Osteocyte (in vitro differentiated cells): ENCODE results near the gene KRT35. TPM values are rescaled to one million over a fixed set of nuclear protein-coding genes. Genes with fewer than 3 reads are reported as not detected.

Experiments used
- DNase-seq: peaks from one replicate; pipeline ENCODE4 v3.0.0; 2021; ENCODE audit warnings: mixed read lengths; ENCODE audit not compliant: unreplicated experiment; ENCODE audit errors: extremely low spot score
- H3K27ac Mint-ChIP-seq: one replicate; pipeline ENCODE4 v1.8.0; 2021; ENCODE audit warnings: mild to moderate bottlenecking, mixed read lengths; ENCODE audit not compliant: unreplicated experiment
- H3K27me3 Mint-ChIP-seq: one replicate; pipeline ENCODE4 v1.8.0; 2021; ENCODE audit warnings: mixed read lengths; ENCODE audit not compliant: unreplicated experiment
- H3K36me3 Mint-ChIP-seq: one replicate; pipeline ENCODE4 v1.8.0; 2021; ENCODE audit warnings: mixed read lengths; ENCODE audit not compliant: unreplicated experiment
- H3K4me1 Mint-ChIP-seq: one replicate; pipeline ENCODE4 v1.8.0; 2021; ENCODE audit warnings: mixed read lengths; ENCODE audit not compliant: unreplicated experiment
- H3K4me3 Mint-ChIP-seq: one replicate; pipeline ENCODE4 v1.8.0; 2021; ENCODE audit warnings: mild to moderate bottlenecking, moderate library complexity, mixed read lengths; ENCODE audit not compliant: unreplicated experiment
- H3K9me3 Mint-ChIP-seq: one replicate; pipeline ENCODE4 v1.8.0; 2021; ENCODE audit warnings: mixed read lengths; ENCODE audit not compliant: unreplicated experiment
- total RNA-seq: library from RNA; stranded (reverse); gene quantifications from 2 replicates; pipeline ENCODE4 v1.2.1, GENCODE V29; 2021
- TF ChIP-seq, protein P1 (sequence below): fragments of 200-600 bp; sonication (generic); IDR thresholded peaks from 2 replicates; pipeline ENCODE4 v1.5.0; 2021; ENCODE audit warnings: antibody characterized with exemption, mild to moderate bottlenecking, moderate library complexity

KRT35 gene
- total RNA-seq, 1 donor from 2014 or later, result not detected

- TF ChIP-seq, protein P1, sequence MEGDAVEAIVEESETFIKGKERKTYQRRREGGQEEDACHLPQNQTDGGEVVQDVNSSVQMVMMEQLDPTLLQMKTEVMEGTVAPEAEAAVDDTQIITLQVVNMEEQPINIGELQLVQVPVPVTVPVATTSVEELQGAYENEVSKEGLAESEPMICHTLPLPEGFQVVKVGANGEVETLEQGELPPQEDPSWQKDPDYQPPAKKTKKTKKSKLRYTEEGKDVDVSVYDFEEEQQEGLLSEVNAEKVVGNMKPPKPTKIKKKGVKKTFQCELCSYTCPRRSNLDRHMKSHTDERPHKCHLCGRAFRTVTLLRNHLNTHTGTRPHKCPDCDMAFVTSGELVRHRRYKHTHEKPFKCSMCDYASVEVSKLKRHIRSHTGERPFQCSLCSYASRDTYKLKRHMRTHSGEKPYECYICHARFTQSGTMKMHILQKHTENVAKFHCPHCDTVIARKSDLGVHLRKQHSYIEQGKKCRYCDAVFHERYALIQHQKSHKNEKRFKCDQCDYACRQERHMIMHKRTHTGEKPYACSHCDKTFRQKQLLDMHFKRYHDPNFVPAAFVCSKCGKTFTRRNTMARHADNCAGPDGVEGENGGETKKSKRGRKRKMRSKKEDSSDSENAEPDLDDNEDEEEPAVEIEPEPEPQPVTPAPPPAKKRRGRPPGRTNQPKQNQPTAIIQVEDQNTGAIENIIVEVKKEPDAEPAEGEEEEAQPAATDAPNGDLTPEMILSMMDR, result no peak
- peaks cover 21% of the 10 kb centered on the region for H3K27me3 Mint-ChIP-seq
- no peaks in the 10 kb centered on the region for H3K4me1 Mint-ChIP-seq
- DNase-seq, result no peak
- H3K4me3 Mint-ChIP-seq, result no peak overlapping the region
- H3K27ac Mint-ChIP-seq, result no peak overlapping the region
- no peaks in the 10 kb centered on the region for H3K9me3 Mint-ChIP-seq
- no peaks in the 10 kb centered on the region for H3K36me3 Mint-ChIP-seq
Measured at GRCh38 chr17:41442739-41443138, 38.2 kb downstream of the KRT35 start.

GRCh38 chr17:41440531-41441033 lies 40.4 kb downstream of the KRT35 start, which contains the start of gene KRT38:
TSS of gene KRT38 (minus strand) at chr17:41440983. CDS start at chr17:41440921, 62 bp downstream.
- Mint-ChIP-seq H3K9me3 (no peaks in the 10 kb centered on the region), H3K27me3 (peaks cover 25% of the 10 kb centered on the region), H3K36me3 (no peaks in the 10 kb centered on the region), H3K4me3 (no peak within 1 kb of the TSS), H3K4me1 (no peaks in the 10 kb centered on the region), H3K27ac (no peak within 1 kb of the TSS)
- no peak for DNase-seq
- TF ChIP-seq, protein P1, result no peak

DNA sequence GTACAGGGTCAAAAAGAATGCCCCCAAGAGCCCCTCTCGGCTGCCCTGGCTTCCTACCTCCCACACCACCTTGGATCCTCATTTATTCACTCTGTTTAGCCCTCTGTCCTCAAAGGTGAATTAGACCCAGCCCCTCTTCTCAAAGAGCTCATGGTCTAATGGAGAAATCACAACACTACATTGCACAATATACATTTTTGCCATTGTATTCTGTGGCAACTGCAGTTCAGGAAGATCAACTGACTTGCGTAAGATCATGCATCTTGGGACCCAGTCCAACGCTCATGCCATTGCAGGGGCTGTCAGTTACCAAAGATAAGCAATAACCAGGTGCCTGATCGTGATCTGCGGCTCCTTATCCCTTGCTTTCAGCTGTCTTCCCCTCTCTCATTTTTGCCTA lies 41.6 kb downstream of the KRT35 start:
- Mint-ChIP-seq H3K4me1 (no peaks in the 10 kb centered on the region), H3K4me3 (no peak overlapping the region), H3K27me3 (peaks cover 24% of the 10 kb centered on the region), H3K36me3 (no peaks in the 10 kb centered on the region), H3K9me3 (no peaks in the 10 kb centered on the region), H3K27ac (no peak overlapping the region)
- TF ChIP-seq, protein P1, result no peak
- DNase-seq, result no peak

DNA sequence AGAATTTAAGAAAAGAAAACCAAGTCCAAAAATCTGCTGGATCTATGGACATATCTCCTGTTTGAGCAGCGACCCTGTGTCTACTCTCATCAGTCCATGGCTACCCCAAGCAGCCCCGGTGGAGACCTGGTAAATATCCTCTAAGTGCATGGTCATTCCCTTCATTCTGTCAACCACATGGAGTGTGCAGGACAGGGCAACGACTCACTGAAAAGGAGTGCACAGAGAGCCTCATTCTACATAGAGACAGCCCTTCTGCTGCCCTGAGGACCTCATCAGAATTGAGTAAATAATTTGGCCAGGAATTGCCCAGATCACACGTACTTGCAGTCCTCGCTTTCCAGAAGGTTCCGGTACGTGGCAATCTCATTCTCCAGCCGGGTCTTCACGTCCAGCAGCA lies 43.2 kb downstream of the KRT35 start:
- H3K9me3 Mint-ChIP-seq, result no peaks in the 10 kb centered on the region
- no peak for DNase-seq
- no peaks in the 10 kb centered on the region for H3K36me3 Mint-ChIP-seq
- H3K27me3 Mint-ChIP-seq, result peaks cover 14% of the 10 kb centered on the region
- TF ChIP-seq, protein P1, result no peak
- H3K27ac Mint-ChIP-seq, result no peak overlapping the region
- no peaks in the 10 kb centered on the region for H3K4me1 Mint-ChIP-seq
- no peak overlapping the region for H3K4me3 Mint-ChIP-seq

- peaks cover 14% of the 10 kb centered on the region for H3K27me3 Mint-ChIP-seq
- no peak for DNase-seq
- no peaks in the 10 kb centered on the region for H3K36me3 Mint-ChIP-seq
- no peak overlapping the region for H3K27ac Mint-ChIP-seq
- H3K9me3 Mint-ChIP-seq, result no peaks in the 10 kb centered on the region
- no peaks in the 10 kb centered on the region for H3K4me1 Mint-ChIP-seq
- TF ChIP-seq, protein P1, result no peak
- no peak overlapping the region for H3K4me3 Mint-ChIP-seq
Measured at GRCh38 chr17:41437254-41437653, 43.7 kb downstream of the KRT35 start.
